Embryonic facial prominence (tissue), 1 donor: Measurements from ENCODE around the gene KRTAP5-8.
"Not testable (repeated sequence)": the region's sequence is repeated elsewhere in the genome, so short reads cannot be mapped to it uniquely, and the experiment has no call there.

Source experiments
- DNase-seq: peaks from one replicate; pipeline ENCODE4 v3.0.0-alpha.2; 2016; ENCODE audit errors: extremely low spot score

KRTAP5-8 gene, protein sequence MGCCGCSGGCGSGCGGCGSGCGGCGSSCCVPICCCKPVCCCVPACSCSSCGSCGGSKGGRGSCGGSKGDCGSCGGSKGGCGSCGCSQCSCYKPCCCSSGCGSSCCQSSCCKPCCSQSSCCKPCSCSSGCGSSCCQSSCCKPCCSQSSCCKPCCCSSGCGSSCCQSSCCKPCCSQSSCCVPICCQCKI

GRCh38 chr11:71537977-71538665, at the start of gene KRTAP5-8:
Gene KRTAP5-8, plus strand, starts transcription at chr11:71538025. Its CDS starts 31 bp downstream, at chr11:71538056.
- DNase-seq: not testable (repeated sequence)

DNA sequence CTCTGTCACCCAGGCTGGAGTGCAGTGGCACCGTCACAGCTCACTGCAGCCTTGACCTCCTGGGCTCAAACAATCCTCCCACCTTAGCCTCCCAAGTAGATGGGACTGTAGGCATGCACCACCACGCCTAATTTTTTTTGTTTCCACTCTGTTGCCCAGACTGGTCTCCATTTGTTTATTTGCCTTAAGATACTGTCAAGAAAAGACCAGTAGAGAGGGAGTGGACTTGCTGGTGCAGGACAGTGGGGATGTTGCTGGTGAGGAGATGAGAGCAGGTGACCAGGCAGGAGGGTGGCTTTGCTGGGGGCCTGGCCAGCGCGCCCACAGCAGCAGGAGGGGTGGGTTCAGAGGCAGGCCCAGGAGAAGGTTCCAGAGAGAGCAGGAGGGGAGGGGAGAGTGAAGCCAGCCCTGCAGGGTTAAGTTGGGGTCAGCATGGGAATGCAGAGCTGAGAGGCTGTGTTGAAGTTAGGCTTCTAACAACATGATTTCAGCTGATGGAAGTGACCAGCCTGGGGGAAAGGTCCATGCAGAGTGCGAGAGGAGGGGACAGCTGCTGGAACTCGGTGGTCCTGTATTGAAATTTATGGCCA, 49.0 kb upstream of the KRTAP5-8 start:
- DNase-seq: no peak

- no peak for DNase-seq
Observed at GRCh38 chr11:71489311-71490043, 48.3 kb upstream of the KRTAP5-8 start.

DNA sequence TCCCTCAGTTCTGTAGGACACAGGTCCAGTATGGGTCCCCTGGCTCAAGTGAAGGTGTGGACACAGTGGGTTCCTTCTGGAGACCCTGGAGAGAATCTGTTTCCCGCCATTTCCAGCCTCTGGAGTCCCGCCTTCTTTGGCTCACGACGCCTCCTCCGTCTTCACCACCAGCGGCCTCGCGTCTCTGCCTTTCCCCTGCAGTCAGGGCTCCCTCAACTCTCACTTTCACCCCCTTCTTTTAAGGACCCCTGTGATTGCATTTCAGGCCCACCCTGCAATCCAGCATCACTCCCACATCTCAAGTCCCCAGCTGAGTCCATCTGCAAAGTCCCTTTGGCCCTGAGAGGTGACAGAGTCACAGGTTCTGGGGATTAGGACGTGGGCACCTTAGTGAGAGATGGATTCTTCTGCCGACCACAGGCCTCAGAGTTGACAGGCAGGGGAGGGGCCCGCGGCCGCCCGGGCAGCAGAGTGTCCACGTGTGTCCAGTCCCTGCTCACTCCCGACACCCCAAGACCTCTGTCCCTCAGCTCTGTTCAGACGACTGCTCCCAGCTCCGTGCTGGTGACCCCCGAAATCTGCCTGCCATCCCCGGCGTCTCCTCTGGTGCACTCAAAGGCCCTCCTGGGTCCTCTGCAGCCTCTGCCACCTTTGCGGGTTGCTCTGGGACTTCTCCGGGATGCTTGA, 47.6 kb upstream of the KRTAP5-8 start:
- DNase-seq: no peak

GRCh38 chr11:71490731-71491390, 47.0 kb upstream of the KRTAP5-8 start:
- no peak for DNase-seq

GRCh38 chr11:71491531-71491930, 46.3 kb upstream of the KRTAP5-8 start:
- DNase-seq: no peak

- DNase-seq: no peak
Observed at GRCh38 chr11:71491940-71492339, 45.9 kb upstream of the KRTAP5-8 start.

GRCh38 chr11:71495286-71496230, 42.3 kb upstream of the KRTAP5-8 start:
- no peak for DNase-seq

DNA sequence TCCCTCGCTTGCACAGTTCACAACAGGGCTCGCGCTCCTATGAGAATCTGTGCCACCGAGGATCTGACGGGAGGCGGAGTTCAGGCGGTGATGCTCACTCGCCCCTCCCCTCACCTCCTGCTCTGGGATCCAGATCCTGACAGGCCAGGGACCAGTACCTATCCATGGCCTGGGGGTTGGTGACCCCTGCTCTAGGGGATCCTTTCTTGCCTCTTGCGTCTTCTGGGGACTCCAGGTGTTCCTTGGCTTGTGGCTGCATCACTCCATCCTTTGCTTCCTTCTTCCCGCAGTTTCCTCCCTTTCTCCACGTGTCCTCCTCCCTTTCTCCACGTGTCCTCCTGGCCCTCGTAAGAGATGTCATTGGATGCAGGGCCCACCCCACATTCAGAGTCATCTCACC, 41.4 kb upstream of the KRTAP5-8 start:
- DNase-seq: no peak

- DNase-seq: no peak
Observed at GRCh38 chr11:71498091-71498490, 39.7 kb upstream of the KRTAP5-8 start.

DNA sequence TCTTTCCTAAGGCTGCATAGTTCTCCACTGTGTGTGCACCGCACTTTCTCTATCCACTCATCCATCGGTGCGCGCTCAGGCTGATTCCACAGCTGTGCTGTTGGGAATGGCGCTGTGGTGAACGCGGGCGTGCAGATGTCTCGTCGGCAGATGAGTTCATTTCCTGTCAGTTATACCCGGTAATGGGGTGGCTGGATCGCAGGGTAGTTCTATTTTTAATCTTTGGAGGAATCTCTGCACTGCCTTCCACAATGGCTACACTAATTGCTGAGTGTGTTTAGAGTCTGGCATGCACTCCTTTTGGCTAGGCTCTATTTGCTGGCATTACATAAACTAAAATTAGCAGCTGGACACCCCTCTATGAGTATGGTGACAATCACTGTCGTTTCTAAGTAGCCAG, 38.7 kb upstream of the KRTAP5-8 start:
- DNase-seq: no peak

GRCh38 chr11:71499546-71499945, 38.3 kb upstream of the KRTAP5-8 start:
- DNase-seq: no peak

DNA sequence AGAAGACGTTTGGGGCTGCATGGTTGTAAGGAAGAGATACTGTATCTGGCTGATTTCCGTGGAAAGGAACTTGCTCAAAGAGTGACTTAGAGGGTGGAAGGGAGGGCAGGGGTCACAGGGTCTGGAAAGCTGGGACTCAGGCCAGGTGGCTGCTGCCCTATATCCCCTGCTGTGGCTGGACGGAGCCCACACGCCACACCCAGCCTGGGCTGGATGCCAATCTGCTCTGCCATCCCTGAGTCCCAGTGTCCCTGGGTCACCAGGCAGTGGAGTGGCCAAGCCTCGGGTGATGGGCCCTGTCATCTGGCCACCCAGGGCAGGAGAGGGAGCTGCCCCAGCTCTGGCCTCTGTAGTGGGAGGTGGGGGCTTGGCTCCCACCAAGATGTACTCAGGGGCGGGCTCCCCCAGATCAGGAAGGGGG, 37.2 kb upstream of the KRTAP5-8 start:
- DNase-seq: no peak

DNA sequence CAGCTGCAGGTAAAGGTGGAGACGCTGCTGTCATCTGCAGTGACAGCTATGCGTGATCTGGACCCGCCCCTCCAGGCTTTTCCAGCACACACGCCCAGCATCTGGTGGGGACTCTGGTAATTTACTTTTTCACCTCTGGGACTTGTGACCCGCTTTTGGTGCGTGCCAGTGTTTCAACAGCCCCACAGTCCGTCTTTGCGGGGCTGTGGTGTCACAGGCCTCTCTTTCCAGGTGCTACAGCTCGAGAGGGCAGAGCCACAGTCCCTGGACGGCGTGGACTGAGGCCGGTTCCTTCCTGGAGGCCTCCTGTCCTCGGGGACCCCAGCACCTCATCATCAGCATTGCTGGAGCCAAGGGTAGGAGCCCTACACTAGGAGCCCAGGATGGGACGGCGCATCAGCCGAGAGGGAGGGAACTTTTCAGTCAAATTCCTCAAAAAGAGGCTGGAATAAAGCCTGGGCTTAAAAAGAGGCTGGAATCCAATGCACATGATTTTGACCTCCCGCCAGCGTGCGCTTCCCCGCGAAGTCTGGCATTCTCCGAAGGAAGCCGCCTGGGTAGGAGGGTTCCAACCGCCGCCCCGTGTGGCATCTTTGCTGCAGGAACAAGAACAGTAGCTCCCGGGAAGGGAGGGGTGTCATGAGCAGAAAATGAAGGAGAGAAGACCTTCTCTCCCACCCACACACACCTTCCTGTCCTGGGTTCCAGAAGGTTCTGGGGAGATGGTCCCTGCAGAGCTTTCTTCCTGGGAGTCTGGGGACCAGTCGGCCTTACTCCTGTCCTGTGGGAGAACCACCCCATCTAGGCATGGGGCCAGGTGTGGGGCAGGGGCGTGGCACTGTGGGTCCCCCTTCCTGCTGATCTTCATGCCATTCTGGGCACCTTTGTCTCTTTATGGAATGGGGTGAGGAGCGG, 36.5 kb upstream of the KRTAP5-8 start:
- DNase-seq: no peak

GRCh38 chr11:71502026-71502425, 35.8 kb upstream of the KRTAP5-8 start:
- no peak for DNase-seq

GRCh38 chr11:71502871-71503435, 34.9 kb upstream of the KRTAP5-8 start:
- DNase-seq: no peak

GRCh38 chr11:71504531-71504930, 33.3 kb upstream of the KRTAP5-8 start:
- no peak for DNase-seq

- no peak for DNase-seq
Observed at GRCh38 chr11:71505001-71505400, 32.8 kb upstream of the KRTAP5-8 start.

DNA sequence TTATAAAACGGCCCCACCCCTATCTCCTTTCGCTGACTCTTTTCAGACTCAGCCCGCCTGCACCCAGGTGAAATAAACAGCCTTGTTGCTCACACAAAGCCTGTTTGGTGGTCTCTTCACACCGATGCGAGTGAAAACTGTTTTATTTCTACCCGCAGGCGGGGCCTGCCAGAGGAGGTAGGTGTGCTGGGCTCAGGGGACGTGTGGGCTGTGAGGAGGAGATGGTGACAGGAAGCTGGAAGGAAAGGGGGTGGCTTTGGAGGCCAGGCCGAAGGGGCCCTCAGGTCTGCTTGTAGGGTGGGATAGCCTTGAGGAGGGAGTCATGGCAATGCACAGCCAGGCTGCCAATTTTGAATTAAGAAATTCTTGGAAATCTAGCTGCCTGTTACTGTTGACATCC, 32.0 kb upstream of the KRTAP5-8 start:
- DNase-seq: no peak
